GM19043 (cell line): ENCODE data around the gene HHIP.
"Not testable (repeated sequence)": the region's sequence is repeated elsewhere in the genome, so short reads cannot be mapped to it uniquely, and the experiment has no call there.

Experiments
- ATAC-seq: cut with Tn5 transposase; IDR thresholded peaks from one replicate; pipeline ENCODE4 v1.9.1; 2021; ENCODE audit warnings: low read depth; ENCODE audit not compliant: unreplicated experiment

Gene HHIP

GRCh38 chr4:144739511-144740033, 93.6 kb downstream of the HHIP start:
- ATAC-seq = no peak

- no peak for ATAC-seq
Observed at GRCh38 chr4:144740316-144740715, 94.4 kb downstream of the HHIP start.

GRCh38 chr4:144748814-144749555, 103.0 kb downstream of the HHIP start:
- no peak for ATAC-seq

GRCh38 chr4:144750348-144750747, 104.4 kb downstream of the HHIP start:
- ATAC-seq = no peak

GRCh38 chr4:144754562-144755410, 108.8 kb downstream of the HHIP start:
- no peak for ATAC-seq

GRCh38 chr4:144757969-144758368, 112.0 kb downstream of the HHIP start:
- ATAC-seq = no peak

- ATAC-seq = not testable (repeated sequence)
Observed at GRCh38 chr4:144768809-144769208, 122.9 kb downstream of the HHIP start.

GRCh38 chr4:144778364-144778763, 132.4 kb downstream of the HHIP start:
- no peak for ATAC-seq

- no peak for ATAC-seq
Observed at GRCh38 chr4:144782345-144782744, 136.4 kb downstream of the HHIP start.

GRCh38 chr4:144785961-144786360, 140.0 kb downstream of the HHIP start:
- ATAC-seq = no peak

GRCh38 chr4:144787365-144788258, 141.7 kb downstream of the HHIP start:
- ATAC-seq = peak; percentile 54

GRCh38 chr4:144788469-144788868, 142.5 kb downstream of the HHIP start:
- no peak for ATAC-seq

GRCh38 chr4:144791933-144792332, 146.0 kb downstream of the HHIP start:
- ATAC-seq = not testable (repeated sequence)
